Measurements from ENCODE around the gene UCK1.
"Not testable (repeated sequence)": the region's sequence is repeated elsewhere in the genome, so short reads cannot be mapped to it uniquely, and the experiment has no call there.

Gene UCK1

DNA sequence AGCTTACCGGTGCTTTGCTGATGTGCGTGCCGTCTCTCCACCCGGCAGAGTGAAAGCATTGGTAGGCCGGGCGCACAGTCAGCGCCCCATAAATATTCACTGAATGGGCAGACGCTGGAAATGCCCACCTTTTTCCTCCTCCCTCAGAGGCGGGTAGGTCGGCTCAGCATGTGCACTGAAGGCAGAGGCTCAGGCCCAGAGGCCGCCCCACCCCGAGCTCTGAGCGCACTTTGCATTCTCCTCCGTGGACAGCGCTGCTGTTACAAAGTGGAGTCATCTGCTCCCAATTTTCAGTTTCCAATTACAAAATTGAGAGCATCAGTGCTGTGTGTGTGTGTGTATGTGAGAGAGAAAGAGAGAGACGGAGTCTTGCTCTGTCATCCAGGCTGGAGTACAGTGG is 10.6 kb downstream of the UCK1 start:
- DNase-seq (ENCODE audit: low read depth), result no peak
- TF ChIP-seq, protein P1, sequence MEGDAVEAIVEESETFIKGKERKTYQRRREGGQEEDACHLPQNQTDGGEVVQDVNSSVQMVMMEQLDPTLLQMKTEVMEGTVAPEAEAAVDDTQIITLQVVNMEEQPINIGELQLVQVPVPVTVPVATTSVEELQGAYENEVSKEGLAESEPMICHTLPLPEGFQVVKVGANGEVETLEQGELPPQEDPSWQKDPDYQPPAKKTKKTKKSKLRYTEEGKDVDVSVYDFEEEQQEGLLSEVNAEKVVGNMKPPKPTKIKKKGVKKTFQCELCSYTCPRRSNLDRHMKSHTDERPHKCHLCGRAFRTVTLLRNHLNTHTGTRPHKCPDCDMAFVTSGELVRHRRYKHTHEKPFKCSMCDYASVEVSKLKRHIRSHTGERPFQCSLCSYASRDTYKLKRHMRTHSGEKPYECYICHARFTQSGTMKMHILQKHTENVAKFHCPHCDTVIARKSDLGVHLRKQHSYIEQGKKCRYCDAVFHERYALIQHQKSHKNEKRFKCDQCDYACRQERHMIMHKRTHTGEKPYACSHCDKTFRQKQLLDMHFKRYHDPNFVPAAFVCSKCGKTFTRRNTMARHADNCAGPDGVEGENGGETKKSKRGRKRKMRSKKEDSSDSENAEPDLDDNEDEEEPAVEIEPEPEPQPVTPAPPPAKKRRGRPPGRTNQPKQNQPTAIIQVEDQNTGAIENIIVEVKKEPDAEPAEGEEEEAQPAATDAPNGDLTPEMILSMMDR (IDR thresholded peaks at IDR 0.05; ENCODE audit: insufficient read depth, low read depth, low read length, missing control alignments), result no peak
- H3K4me3 ChIP-seq (ENCODE audit: low read length), result no peak overlapping the region

DNA sequence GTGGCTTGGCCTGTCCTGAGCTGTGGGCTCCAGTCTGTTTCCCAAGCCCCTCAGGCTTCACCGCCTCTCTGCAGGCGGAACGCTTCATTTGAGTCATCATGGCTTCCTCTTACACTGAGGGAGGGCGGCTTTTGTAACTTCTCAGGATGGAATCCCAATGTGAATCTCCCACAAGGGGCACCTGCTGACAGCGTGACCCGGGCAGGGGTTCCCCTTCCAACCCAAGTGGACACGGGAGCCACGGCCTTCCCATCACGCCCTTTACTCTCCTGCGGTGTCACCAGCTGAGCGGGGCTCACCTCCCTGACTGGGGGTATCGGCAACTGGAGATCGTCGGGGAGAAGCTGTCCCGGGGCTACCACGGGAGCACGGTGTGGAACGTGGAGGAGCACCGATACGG is 12.5 kb downstream of the UCK1 start:
- H3K4me3 ChIP-seq (ENCODE audit: low read length), result no peak overlapping the region
- TF ChIP-seq, protein P1 (IDR thresholded peaks at IDR 0.05; ENCODE audit: insufficient read depth, low read depth, low read length, missing control alignments), result no peak
- DNase-seq (ENCODE audit: low read depth), result no peak

DNA sequence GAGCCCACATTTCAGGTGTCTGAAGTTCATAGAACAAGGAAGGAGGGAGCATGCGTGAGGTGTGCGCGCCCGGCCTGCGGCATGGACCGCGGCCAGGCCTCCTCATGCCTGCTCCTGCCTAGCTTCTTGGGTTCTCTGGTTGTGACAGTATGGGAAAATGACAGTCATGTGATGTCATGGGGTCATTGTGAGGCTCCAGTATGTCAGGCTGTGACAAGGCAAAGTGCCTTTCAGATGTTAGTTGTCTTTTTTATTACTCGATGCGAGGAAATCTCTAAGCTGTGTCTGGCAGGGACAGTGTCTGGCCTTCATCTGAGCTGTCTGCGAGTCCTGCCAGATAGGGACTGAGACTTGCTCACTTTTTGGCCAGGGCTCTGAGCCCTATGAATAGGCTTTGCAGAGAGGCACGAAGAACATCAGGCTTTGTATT is 13.3 kb downstream of the UCK1 start:
- no peak for DNase-seq (ENCODE audit: low read depth)
- TF ChIP-seq, protein P1 (IDR thresholded peaks at IDR 0.05; ENCODE audit: insufficient read depth, low read depth, low read length, missing control alignments), result no peak

DNA sequence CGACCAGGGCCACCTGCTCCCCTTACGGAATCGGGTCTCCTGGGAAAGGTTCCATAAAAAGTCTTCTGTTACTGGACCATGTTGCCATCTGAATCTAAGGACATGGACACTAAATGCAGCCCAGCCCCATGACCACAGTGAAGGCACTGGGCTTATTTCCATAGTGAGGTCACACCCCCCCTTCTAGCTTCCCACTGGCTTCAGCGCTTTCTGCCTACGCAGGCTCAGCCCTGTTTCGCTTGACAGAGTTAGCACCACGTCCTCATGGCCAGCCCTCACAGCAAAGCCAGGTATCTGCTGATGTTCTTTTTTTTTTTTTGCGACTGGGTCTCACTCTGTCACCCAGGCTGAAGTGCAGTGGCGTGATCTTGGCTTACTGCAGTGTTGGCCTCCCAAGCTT is 14.1 kb downstream of the UCK1 start:
- TF ChIP-seq, protein P1 (IDR thresholded peaks at IDR 0.05; ENCODE audit: insufficient read depth, low read depth, low read length, missing control alignments), result no peak
- H3K4me3 ChIP-seq (ENCODE audit: low read length), result no peak overlapping the region
- DNase-seq (ENCODE audit: low read depth), result no peak

More for the DNA sequence above, 13.3 kb downstream of the UCK1 start:
- no peak overlapping the region for H3K4me3 ChIP-seq (ENCODE audit: low read length)

DNA sequence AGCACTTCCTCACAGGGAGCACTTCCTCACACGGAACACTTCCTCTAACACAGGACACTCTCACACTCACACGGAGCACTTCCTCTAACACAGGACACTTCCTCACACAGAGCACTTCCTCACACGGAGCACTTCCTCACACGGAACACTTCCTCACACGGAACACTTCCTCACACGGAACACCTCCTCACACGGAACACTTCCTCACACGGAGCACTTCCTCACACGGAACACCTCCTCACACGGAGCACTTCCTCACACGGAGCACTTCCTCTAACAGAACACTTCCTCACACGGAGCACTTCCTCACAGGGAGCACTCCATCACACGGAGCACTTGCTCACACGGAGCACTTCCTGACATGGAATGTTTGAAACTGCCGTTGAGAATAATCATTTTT is 15.0 kb downstream of the UCK1 start:
- no peak overlapping the region for H3K4me3 ChIP-seq (ENCODE audit: low read length)
- TF ChIP-seq, protein P1 (IDR thresholded peaks at IDR 0.05; ENCODE audit: insufficient read depth, low read depth, low read length, missing control alignments), result no peak
- no peak for DNase-seq (ENCODE audit: low read depth)

DNA sequence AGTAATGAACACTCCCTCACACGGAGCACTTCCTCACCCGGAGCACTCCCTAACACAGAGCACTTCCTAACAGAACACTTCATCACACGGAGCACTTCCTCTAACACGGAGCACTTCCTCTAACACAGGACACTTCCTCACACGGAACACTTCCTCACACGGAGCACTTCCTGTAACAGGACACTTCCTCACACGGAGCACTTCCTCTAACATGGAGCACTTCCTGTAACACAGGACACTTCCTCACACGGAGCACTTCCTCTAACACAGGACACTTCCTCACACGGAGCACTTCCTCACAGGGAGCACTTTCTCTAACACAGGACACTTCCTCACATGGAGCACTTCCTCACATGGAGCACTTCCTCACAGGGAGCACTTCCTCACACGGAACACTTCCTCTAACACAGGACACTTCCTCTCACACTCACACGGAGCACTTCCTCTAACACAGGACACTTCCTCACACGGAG is 15.5 kb downstream of the UCK1 start:
- not testable (repeated sequence) for H3K4me3 ChIP-seq (ENCODE audit: low read length); DNase-seq (ENCODE audit: low read depth)

DNA sequence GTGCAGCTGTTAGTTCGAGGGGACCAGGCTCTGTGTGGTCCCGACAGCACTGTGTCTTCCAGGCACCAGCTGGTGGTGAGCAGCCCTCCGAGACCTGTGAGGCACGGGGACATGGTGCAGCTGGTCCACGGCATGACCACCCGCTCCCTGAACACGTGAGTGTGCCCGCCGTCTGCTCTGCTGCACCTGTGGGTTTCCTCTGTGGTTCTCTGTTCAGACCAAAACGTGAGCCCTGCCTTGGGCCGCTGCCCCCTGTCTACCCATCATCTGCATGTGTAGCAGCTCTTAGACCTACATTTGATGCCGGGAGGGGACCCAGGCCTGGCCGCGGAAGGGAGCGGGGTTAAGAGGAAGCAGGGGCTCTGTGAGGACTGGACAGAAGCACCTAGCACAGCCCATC is 17.9 kb downstream of the UCK1 start:
- no peak for DNase-seq (ENCODE audit: low read depth)
- H3K4me3 ChIP-seq (ENCODE audit: low read length), result no peak overlapping the region
- TF ChIP-seq, protein P1 (IDR thresholded peaks at IDR 0.05; ENCODE audit: insufficient read depth, low read depth, low read length, missing control alignments), result no peak

Measured in epithelial cell of esophagus (primary cell).